ENCODE measurements around the gene GAS7. TPM values are rescaled to one million over a fixed set of nuclear protein-coding genes. Genes with fewer than 3 reads are reported as not detected.

GAS7 gene
- total and polyA plus RNA-seq, 2 of the 13 experiments (the other 11 are each of a cell fraction or from before 2014, with no cell fraction given), result 1.0 to 5.2 TPM

DNA sequence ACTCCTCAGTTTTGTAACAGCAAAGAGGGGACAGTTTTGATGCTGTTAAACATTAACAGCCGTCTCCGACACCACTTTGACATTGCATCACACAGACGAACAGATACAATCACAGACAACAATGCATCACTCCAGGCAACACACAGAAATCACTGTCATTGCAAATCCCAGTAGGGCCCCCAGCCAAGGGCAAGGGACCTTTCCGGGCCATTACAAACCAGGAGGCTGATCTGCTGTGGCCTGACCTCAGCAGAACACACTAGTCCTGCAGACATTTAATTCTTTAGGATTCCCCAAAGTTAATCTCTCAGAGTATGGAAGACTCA, 157.2 kb downstream of the GAS7 start (continued):
- TF ChIP-seq, protein P1, sequence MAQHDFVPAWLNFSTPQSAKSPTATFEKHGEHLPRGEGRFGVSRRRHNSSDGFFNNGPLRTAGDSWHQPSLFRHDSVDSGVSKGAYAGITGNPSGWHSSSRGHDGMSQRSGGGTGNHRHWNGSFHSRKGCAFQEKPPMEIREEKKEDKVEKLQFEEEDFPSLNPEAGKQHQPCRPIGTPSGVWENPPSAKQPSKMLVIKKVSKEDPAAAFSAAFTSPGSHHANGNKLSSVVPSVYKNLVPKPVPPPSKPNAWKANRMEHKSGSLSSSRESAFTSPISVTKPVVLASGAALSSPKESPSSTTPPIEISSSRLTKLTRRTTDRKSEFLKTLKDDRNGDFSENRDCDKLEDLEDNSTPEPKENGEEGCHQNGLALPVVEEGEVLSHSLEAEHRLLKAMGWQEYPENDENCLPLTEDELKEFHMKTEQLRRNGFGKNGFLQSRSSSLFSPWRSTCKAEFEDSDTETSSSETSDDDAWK (CRISPR knock-in tag; IDR thresholded peaks at IDR 0.05), result no peak
- TF ChIP-seq ZNF670 (CRISPR knock-in tag; IDR thresholded peaks at IDR 0.05; ENCODE audit: borderline replicate concordance) (no peak), MAFK (conservative IDR thresholded peaks at IDR 0.05 in 1 of 2, IDR thresholded peaks at IDR 0.05 in 1 of 2; ENCODE audit: low read length in 2 of 2) (no peak), MXD4 (CRISPR knock-in tag; IDR thresholded peaks at IDR 0.05) (no peak), ZBTB21 (CRISPR knock-in tag; IDR thresholded peaks at IDR 0.05) (0 out of 2 replicates have a peak, but pooled peaks have one; percentile 33), NR2C2 (CRISPR knock-in tag; IDR thresholded peaks at IDR 0.05; ENCODE audit: borderline replicate concordance) (peak; percentile 40; the same call in 1 of the 2 replicates), KDM3A (CRISPR knock-in tag; IDR thresholded peaks at IDR 0.05; ENCODE audit: low read depth) (no peak), JARID2 (CRISPR knock-in tag; IDR thresholded peaks at IDR 0.05; ENCODE audit: insufficient replicate concordance) (no peak), NR2F6 (IDR thresholded peaks at IDR 0.05) (no peak), NR2F6 (CRISPR knock-in tag; IDR thresholded peaks at IDR 0.05) (0 out of 2 replicates have a peak, but pooled peaks have one; percentile 16), ZNF788 (CRISPR knock-in tag; IDR thresholded peaks at IDR 0.05; ENCODE audit: borderline replicate concordance) (no peak), ATM (IDR thresholded peaks at IDR 0.05; ENCODE audit: borderline replicate concordance) (no peak), DNMT3B (CRISPR knock-in tag; conservative IDR thresholded peaks at IDR 0.05) (no peak), EEA1 (CRISPR knock-in tag; IDR thresholded peaks at IDR 0.05; ENCODE audit: borderline replicate concordance) (no peak), MATR3 (CRISPR knock-in tag; IDR thresholded peaks at IDR 0.05) (no peak), ELF4 (CRISPR knock-in tag; IDR thresholded peaks at IDR 0.05; ENCODE audit: borderline replicate concordance) (no peak)
- TF ChIP-seq, protein P2, sequence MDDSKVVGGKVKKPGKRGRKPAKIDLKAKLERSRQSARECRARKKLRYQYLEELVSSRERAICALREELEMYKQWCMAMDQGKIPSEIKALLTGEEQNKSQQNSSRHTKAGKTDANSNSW (CRISPR knock-in tag; IDR thresholded peaks at IDR 0.05; ENCODE audit: borderline replicate concordance), result no peak
- TF ChIP-seq, protein P3, sequence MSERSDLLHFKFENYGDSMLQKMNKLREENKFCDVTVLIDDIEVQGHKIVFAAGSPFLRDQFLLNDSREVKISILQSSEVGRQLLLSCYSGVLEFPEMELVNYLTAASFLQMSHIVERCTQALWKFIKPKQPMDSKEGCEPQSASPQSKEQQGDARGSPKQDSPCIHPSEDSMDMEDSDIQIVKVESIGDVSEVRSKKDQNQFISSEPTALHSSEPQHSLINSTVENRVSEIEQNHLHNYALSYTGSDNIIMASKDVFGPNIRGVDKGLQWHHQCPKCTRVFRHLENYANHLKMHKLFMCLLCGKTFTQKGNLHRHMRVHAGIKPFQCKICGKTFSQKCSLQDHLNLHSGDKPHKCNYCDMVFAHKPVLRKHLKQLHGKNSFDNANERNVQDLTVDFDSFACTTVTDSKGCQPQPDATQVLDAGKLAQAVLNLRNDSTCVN (CRISPR knock-in tag; IDR thresholded peaks at IDR 0.05; ENCODE audit: borderline replicate concordance), result no peak
